HG02970 (cell line): ENCODE measurements around the gene TMEM207.
"Not testable (repeated sequence)": the region's sequence is repeated elsewhere in the genome, so short reads cannot be mapped to it uniquely, and the experiment has no call there.

Source experiments
- ATAC-seq: cut with Tn5 transposase; IDR thresholded peaks from one replicate; pipeline ENCODE4 v1.9.1; 2021; ENCODE audit warnings: mild to moderate bottlenecking, moderate library complexity, moderate number of reproducible peaks; ENCODE audit not compliant: unreplicated experiment, low FRiP score

TMEM207 gene

DNA sequence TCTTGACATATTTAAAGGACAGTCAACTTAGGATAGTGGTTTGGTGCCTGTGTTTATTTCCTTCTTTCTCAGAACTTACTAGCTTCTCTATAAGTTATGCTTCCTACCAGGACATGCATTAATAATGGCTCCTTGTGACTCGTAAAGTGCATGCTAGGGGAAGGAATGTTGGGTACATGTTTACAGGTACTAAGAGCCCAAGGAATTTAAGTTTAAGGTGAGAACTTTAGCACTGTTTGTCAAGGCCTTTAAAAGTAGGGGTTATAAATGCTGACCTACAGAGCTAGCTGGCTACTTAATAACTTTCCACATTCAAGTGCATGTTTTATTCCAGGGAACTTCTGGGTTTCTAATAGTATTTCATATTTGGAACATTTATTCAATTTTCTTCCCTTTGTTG lies at the start of gene TMEM207:
Gene TMEM207 (minus strand): TSS at position 101 of the 400 bp plus-strand sequence. CDS start 92 bp downstream, at position 9.
- no peak for ATAC-seq

DNA sequence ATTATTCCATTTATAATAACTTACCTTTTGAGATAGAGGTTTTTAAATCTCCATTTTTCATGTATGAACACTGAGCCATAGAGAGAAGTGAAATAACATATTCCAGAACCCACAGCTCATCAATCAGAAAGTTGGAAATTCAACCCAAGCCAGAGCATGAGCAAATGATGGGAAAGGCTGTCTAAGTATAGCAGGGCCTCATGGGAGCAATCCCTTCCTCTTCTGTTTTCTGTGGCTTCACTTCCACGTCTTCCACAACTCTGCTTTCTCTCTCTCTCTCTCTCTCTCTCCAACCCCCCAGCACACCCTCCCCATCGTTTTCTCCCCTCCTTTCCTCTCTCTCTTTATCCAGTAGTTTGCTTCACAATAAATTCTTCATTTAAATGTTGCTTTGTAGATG lies 49.4 kb upstream of the TMEM207 start:
- no peak for ATAC-seq

DNA sequence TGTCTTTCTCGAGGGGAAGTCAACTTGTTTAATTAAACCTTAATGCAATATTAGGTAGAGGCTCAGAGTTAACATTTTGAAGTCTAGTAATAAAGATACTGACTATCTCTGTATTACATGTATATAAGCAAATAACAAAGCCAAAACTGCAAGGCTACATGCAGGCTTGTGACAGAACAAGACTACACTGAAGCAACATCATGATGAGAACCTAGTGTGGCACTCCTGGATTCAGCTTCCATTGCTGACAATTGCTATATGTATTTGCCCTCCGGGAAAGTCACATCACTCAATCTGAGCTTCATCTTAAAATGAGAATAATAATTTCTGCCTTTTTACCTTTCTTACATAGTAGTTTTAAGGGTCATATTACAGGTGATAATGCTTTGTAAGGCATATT lies 48.6 kb upstream of the TMEM207 start:
- ATAC-seq = no peak

DNA sequence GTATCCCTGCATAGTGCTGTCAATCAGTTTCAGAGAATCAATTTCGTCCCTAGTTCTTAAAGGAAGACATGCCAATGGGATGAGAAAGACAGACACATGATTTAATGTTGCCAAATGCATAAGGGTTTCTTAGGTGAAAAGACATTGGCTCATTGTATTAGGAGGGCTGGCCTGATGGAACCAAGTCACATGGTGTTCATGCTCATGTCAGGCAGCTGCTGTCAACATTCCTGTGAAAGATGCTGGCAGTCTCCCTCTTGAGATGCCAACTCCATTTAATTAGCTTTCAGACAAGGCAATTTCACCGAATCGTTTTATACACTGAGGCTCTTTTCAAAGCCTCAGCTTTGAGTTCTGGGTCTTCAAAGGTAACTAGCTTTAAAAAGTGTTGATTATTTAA lies 48.1 kb upstream of the TMEM207 start:
- ATAC-seq = no peak

- no peak for ATAC-seq
Observed at GRCh38 chr3:190496859-190497258, 47.2 kb upstream of the TMEM207 start.

- ATAC-seq = no peak
Observed at GRCh38 chr3:190495796-190496195, 46.1 kb upstream of the TMEM207 start.

DNA sequence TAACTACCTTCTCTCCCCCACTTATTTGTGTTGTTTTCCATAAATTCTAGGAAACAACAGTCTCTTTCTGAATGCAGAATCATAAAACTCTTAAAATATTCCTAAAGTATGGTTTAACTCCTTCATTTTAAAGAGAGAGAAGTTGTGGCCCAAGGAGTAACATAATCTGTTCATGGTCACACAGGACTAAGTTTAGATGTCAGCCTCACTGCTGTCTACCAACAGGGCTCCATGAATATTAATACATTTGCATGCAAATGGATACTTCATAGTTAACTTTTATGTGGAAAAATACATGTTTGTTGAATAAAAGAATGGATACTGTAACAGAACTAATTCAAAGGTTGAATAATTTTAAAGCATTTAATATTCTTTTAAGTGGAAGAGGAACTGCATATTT lies 45.7 kb upstream of the TMEM207 start:
- ATAC-seq = no peak

GRCh38 chr3:190494907-190495306 lies 45.2 kb upstream of the TMEM207 start:
- ATAC-seq = no peak

- no peak for ATAC-seq
Observed at GRCh38 chr3:190492966-190493365, 43.3 kb upstream of the TMEM207 start.

DNA sequence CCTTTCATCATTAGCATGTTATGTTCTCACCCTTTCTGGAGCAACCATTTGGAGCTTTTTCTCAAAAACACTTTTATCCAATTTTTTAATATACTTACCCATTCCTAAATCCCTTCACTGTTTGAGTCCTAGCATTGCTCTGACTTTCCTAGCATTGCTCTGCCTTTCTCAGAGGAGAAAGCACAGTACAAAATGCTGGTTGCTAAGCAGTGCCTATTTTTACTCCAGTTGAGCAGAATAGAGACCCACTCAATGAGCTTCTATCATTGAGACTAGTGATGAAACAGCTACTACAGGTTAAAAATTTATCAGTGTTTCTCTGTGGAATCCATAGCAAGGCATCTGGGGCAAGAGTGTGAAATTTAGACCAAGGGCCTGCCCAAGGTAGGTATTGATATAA lies 42.4 kb upstream of the TMEM207 start:
- ATAC-seq = no peak

- ATAC-seq = no peak
Observed at GRCh38 chr3:190491533-190492054, 41.9 kb upstream of the TMEM207 start.

DNA sequence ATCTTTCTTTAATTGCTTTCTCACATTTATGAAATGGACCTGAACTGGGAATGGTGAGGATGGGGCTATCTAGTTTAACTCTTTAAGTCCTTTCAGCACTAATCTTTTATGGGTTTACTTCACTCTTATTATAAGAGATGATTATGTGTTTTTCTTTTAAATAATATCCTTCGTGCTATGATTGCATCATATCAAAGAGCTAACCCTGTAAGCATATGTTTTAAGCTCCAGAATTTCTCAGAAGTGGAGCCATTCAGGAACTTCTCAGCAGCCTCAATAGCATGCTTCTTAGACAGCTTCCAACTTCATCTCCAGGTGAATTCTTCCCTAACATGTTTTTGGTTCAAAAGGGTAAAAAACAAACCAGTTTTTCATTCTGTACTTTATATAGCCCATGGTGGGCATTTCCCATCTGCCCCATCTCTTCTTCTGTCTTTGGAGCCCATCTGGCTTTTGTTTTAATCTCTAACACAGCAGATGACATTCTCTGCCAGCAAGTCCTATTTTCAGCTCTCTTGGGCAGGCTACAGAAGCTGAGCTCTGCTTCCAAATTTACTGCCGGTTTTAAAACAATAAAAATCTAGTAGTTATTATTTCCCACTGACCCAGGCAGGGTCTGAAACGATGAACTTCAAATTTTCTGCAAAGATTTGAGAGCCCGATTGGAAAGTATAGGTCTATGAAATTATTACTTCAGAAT lies 37.4 kb upstream of the TMEM207 start:
- ATAC-seq = no peak

GRCh38 chr3:190486533-190486864 lies 36.8 kb upstream of the TMEM207 start:
- no peak for ATAC-seq

GRCh38 chr3:190485830-190486532 lies 36.3 kb upstream of the TMEM207 start:
- no peak for ATAC-seq

- ATAC-seq = no peak
Observed at GRCh38 chr3:190481779-190482178, 32.1 kb upstream of the TMEM207 start.

DNA sequence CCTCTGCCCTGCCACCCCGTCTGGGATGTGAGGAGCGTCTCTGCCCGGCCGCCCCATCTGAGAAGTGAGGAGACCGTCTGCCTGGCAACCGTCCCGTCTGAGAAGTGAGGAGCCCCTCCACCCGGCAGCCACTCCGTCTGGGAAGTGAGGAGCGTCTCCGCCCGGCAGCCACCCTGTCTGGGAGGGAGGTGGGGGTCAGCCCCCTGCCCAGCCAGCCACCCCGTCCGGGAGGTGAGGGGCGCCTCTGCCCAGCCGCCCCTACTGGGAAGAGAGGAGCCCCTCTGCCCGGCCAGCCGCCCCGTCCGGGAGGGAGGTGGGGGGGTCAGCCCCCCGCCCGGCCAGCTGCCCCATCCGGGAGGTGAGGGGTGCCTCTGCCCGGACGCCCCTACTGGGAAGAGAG lies 23.6 kb upstream of the TMEM207 start:
- ATAC-seq = not testable (repeated sequence)

DNA sequence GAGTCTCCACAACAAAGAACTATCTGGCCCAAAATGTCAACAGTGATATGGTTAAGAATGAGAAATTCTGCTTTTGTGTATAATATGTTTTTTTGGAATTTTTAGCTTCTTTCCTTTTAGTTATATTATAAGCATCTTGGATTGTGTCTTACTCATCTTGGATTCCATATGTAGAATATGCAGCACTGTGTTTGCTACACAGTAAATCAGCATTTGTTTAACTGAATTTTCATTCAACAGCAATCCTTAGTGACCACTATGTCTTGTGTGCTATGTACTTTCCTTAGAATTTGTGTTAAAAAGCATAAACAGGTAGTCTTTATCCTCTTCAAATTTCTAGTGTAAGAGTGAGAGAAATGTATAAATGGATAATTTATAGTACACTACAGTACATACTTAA lies 18.2 kb upstream of the TMEM207 start:
- no peak for ATAC-seq

DNA sequence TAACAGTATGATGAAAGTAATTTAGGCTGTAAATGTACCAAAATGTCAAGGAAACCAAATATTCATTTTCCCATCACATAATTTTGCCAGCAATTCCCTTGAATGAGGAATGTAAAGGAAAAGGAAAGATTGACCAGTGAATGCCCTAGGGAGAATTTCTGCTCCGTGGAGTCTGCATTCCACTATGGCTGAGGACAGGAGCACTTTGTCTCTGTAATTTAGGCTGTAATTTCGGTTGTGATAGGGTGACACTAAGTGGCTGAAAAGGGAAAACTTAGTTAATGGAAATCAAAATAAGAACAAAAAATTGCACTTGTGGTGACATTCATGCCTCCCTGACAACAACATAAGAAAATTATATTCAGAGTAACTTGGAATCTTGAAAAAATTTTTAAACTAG lies 8.3 kb upstream of the TMEM207 start:
- ATAC-seq = no peak

GRCh38 chr3:190456770-190457169 lies 7.1 kb upstream of the TMEM207 start:
- no peak for ATAC-seq

DNA sequence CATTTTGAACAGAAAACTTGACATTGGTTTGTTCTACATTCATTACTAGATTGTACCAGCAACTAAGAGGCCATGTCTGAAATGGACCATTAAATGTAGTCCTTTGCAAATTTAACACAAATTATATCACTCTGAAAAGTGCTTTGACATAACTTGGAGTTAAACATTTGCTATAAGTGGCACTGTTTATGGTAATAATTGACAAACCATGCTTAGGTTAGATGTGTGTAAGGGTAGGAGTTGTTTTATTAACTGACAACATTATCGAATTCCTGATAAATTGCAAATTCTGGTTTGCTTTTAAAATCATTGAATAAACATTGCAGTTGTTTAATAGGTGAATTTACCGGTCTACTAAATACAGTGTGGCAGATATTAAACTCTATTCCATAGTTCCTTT lies 6.1 kb upstream of the TMEM207 start:
- ATAC-seq = no peak

DNA sequence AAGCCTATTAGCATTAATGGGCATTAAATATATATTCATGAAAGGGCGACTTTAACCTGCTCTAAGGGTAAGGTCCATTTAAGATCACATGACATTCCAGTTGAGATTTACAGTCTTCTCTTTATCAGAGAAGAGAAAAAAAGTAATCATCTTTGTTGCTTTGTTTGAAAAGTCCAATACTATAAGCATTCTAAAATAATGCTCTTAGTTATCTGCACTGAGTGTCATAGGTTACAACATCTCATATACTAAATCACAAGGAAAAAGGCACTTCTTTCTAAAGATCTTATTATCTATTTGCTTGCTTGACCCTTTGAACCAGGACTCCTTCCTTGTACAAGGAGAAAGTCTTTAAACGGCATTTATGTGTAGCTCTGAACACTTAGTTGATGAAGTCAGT lies 1.4 kb downstream of the TMEM207 start:
- ATAC-seq = no peak
